Esophagus (tissue), 2 donors: ENCODE measurements around the gene INTS1. TPM values are rescaled to one million over a fixed set of nuclear protein-coding genes. Genes with fewer than 3 reads are reported as not detected.

Source experiments
- H3K27ac ChIP-seq, 2 donors: one replicate each; pipeline ENCODE4 v1.5.1; 2013; ENCODE audit warnings: low read depth in 2 of 2, mild to moderate bottlenecking in 2 of 2, inconsistent platforms in 1 of 2, low read length in 1 of 2, moderate library complexity in 1 of 2
- H3K27me3 ChIP-seq, 2 donors: one replicate each; pipeline ENCODE4 v1.6.1; 2013; ENCODE audit warnings: low read length in 2 of 2, control low read depth in 1 of 2, mild to moderate bottlenecking in 1 of 2; ENCODE audit not compliant: insufficient read depth in 2 of 2, control insufficient read depth in 1 of 2
- H3K36me3 ChIP-seq, 2 donors: one replicate each; pipeline ENCODE4 v1.6.1; 2013; ENCODE audit warnings: low read length in 1 of 2; ENCODE audit not compliant: control insufficient read depth in 2 of 2, insufficient read depth in 2 of 2
- H3K4me1 ChIP-seq, 2 donors: one replicate each; pipeline ENCODE4 v1.6.1; 2013; ENCODE audit warnings: low read length in 1 of 2; ENCODE audit not compliant: control insufficient read depth in 2 of 2, insufficient read depth in 2 of 2
- H3K4me3 ChIP-seq, 2 donors: one replicate each; pipeline ENCODE4 v1.5.1; 2013; ENCODE audit warnings: low read length in 2 of 2, mild to moderate bottlenecking in 2 of 2, low read depth in 1 of 2, moderate library complexity in 1 of 2
- H3K9me3 ChIP-seq, 2 donors: one replicate each; pipeline ENCODE4 v1.6.1; 2013; ENCODE audit warnings: mild to moderate bottlenecking in 2 of 2, low read depth in 1 of 2, low read length in 1 of 2, moderate library complexity in 1 of 2; ENCODE audit not compliant: control insufficient read depth in 2 of 2, insufficient read depth in 1 of 2
- WGBS, 2 donors: extraction: QIAGEN DNeasy Blood & Tissue Kit; methylation state at CpG; one replicate each; pipeline ENCODE4 v1.1.7; 2013; 5-methylcytosine and 5-hydroxymethylcytosine counted together
- polyA plus RNA-seq, 2 donors: library from polyadenylated mRNA; stranded (reverse); fragments of 200-250 nt; gene quantifications; one replicate each; pipeline ENCODE4 v1.2.3, GENCODE V29; 2013
- donor health status: healthy with polysubstance abuse.
- donor health status: Bipolar disorder and iron deficiency.

INTS1 gene
- polyA plus RNA-seq, 2 donors: 36.6 to 42.2 TPM

DNA sequence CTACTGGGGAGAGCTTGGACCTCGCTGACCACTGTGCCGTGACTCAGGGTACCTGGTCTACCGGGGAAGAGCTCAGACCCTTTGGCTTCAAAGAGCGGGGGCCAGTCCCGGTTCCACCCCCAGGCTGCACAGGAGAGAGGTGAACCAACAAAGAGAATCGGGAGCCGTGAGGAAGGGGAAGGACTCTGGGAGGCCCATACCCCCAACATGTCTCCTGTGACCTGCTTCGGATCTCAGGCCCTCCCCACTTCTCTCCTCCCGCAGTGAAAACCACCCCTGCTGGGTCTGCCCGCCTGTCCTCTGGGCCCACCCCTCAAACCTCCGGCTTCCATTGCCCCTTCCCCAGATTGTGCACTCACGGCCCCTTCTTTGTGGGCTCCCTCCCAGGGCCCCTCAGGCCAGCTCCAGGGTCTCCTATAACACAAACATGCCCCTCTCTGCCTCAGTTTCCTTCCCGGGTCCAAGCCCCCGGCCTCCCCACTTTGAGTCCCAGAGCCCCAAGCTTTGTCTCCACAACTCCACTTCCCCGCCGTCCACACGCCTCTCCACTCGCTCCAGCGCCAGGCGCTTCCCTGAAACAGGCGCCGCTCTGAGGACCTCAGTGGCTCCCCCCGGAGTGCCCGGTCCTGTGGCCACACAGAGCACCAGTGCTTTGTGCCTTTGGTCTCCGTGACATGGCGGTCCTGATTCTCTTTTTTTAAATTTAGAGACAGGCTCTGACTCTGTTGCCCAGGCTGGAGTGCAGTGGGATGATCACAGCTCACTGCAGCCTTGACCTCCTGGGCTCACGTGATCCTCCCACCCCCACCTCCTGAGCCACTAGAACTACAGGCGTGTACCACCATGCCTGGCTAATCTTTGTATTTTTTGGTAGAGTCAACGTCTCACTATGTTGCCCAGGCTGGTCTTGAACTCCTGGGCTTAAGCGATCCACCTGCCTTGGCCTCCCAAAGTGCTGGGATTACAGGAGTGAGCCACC is 7.5 kb upstream of the INTS1 start:
- 85 to 87% methylated on average over 30 of the region's 30 CpGs for WGBS, 2 donors
- Histone ChIP-seq H3K4me1 (peaks cover 0 to 3% of the 10 kb centered on the region in 2 donors), H3K9me3 (no peaks in the 10 kb centered on the region), H3K27me3 (no peaks in the 10 kb centered on the region), H3K36me3 (no peaks in the 10 kb centered on the region), H3K4me3 (no peak overlapping the region), H3K27ac (no peak overlapping the region)

DNA sequence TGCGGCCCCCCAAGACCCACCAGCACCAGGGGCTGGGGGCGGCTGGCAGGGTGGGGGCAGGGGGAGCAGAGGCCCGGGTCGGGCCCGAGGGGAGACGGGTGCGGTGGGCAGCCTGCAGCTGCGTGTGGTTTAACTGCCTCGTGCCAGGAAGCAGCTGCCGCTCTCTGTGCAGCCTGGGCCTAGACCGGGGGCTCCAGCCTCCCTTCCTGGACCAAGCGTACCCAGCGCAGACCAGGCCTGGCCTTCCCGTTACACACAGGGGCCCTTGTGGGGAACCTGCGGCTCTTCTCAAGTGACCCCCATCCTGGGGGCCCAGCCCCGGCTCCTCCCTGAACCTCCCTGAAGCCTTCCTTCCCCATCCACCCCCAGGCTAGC is 6.6 kb upstream of the INTS1 start:
- Histone ChIP-seq H3K27me3 (no peaks in the 10 kb centered on the region), H3K4me3 (no peak overlapping the region), H3K4me1 (peaks cover 0 to 7% of the 10 kb centered on the region in 2 donors), H3K36me3 (no peaks in the 10 kb centered on the region), H3K27ac (no peak overlapping the region), H3K9me3 (no peaks in the 10 kb centered on the region)
- 67 to 74% methylated on average over 15 to 16 of the region's 16 CpGs for WGBS, 2 donors

DNA sequence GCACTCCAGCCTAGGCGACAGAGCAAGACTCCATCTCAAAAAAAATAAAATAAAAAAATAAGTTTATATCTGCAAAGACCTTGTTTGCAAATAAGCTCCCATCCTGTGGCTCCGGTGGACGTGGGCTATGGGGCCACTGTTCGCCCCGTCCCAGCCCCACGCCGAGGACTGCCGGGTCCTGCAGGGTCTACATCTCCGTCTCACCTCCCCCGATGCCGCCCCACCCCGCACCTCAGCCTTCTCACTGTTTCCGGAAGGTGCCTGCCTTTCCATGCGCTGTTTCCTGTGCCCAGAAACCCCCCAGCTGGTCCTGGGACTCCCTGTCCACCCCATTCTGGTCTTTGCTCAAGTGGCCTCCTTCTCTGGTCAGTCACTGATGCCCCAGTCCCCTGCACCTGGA is 5.0 kb upstream of the INTS1 start:
- Histone ChIP-seq H3K36me3 (no peaks in the 10 kb centered on the region), H3K27me3 (no peaks in the 10 kb centered on the region), H3K4me3 (no peak overlapping the region), H3K9me3 (no peaks in the 10 kb centered on the region), H3K27ac (no peak overlapping the region), H3K4me1 (peaks cover 0 to 7% of the 10 kb centered on the region in 2 donors)
- 86 to 87% methylated on average over 14 of the region's 14 CpGs for WGBS, 2 donors

DNA sequence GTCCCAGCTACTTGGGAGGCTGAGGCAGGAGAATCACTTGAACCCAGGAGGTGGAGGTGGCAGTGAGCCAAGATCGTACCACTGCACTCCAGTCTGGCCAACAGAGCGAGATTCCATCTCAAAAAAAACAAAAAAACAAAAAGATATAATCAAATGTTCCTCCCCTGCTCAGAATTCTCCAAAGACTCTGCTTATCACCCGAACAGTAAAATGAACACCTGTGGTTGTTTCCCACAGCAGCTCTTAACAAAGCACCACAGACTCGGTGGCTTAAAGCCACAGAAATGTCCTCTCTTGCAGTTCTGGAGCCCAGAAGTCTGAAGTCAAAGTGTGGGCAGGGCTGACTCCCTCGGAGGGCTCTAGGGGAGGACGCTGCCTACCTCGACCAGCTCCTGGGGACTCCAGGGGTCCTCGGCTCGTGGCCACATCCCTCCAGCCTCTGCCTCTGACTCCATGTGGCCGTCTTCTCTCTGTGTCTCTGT is 4.1 kb upstream of the INTS1 start:
- Histone ChIP-seq H3K9me3 (no peaks in the 10 kb centered on the region), H3K36me3 (no peaks in the 10 kb centered on the region), H3K4me3 (no peak overlapping the region), H3K4me1 (peaks cover 4 to 10% of the 10 kb centered on the region in 2 donors), H3K27me3 (no peaks in the 10 kb centered on the region), H3K27ac (no peak overlapping the region)
- 56 to 73% methylated on average over 10 of the region's 10 CpGs for WGBS, 2 donors

DNA sequence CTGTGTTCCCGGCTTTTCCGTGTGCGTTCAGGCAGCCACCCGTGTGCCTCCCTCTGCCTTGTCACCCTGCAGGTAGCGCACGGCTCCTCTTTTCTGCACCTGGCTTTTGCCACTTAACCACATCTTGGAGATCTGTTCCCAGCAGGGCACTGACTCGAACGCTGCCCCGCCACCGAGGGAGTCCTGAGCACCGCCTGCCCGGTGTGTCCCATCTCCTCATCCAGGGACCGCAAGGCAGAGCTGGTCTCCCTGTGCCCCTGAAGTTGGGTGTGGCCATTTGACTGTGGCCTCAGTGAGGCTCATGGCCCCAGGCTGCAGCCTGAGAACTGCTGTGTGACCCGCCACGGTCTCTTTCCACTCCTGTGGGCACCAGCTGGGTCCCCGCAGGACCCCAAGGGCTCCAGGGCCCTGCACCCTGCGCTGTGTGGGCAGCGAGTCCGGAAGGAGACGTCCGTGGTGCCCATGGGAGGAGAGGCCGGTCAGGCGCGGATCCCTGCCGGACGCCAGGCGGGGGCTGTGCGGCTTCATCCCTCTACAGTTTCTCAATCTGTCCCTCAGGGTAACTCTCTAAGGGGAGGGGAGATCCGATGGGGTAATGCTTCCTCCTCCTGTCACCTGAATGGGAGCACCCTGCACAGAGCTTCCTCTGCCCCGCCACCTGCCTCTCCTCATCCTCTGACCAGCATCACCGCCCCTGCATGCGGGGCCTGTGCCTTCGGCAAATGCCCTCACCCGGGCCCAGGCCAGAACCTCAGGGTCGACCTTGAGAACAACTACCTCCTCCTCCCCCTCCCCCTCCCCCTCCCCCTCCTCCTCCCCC is 1.8 kb upstream of the INTS1 start:
- no peak overlapping the region for H3K27ac ChIP-seq
- H3K27me3 ChIP-seq: no peaks in the 10 kb centered on the region
- peaks cover 0 to 11% of the 10 kb centered on the region in 2 donors for H3K36me3 ChIP-seq
- no peaks in the 10 kb centered on the region for H3K9me3 ChIP-seq
- peaks cover 8 to 18% of the 10 kb centered on the region in 2 donors for H3K4me1 ChIP-seq
- no peak overlapping the region for H3K4me3 ChIP-seq
- WGBS, 2 donors: 67 to 75% methylated on average over 35 of the region's 35 CpGs

DNA sequence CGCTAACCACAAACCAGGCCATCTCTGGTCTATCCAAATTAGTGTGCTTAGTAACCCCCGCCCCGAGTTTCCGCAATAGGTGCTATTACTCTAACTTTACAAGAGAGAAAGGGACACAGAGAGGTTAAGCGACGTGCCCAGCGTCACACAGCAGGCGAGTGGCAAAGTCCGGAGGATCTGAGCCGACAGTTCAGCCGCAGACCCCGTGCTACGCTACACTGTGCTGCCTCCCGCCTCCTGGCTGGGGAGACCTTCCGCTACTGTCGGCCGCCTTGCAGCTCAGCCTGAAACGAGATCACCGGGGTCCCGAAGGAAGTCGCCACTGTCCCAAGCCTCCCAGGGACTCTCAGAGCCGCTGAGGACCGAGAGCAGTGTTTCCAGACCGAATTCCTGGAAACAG is 799 bp downstream of the INTS1 start:
- peaks cover 0 to 31% of the 10 kb centered on the region in 2 donors for H3K36me3 ChIP-seq
- H3K9me3 ChIP-seq: no peaks in the 10 kb centered on the region
- H3K27me3 ChIP-seq: no peaks in the 10 kb centered on the region
- H3K4me3 ChIP-seq: peak overlapping the region; percentile 94 to 95
- 22 to 25% methylated on average over 24 of the region's 24 CpGs for WGBS, 2 donors
- peaks cover 8 to 18% of the 10 kb centered on the region in 2 donors for H3K4me1 ChIP-seq
- no peak overlapping the region for H3K27ac ChIP-seq

DNA sequence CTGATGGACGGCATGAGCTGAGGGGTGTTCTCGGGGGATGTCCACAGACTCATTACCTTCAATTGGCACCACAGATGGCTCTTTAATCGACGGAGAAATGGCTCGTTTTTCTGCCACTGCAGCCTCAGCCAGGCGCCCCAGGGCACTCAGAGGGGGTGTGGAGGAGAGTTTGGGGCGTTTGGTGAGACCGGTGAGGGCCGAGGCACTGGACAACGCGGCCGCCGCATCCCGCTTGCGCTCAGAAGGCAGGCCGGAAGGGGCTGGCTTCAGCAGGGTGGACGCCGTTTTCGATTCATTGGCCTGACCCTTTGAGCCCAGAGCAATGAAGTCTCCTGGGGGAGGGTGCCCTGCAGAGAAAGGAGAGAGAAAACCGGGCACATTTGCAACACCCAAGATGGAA is 1.3 kb downstream of the INTS1 start:
- H3K9me3 ChIP-seq: no peaks in the 10 kb centered on the region
- peaks cover 4 to 35% of the 10 kb centered on the region in 2 donors for H3K36me3 ChIP-seq
- peak overlapping the region; percentile 94 to 95 for H3K4me3 ChIP-seq
- WGBS, 2 donors: 88 to 90% methylated on average over 20 of the region's 20 CpGs
- H3K4me1 ChIP-seq: peaks cover 8 to 18% of the 10 kb centered on the region in 2 donors
- no peak overlapping the region for H3K27ac ChIP-seq
- H3K27me3 ChIP-seq: no peaks in the 10 kb centered on the region

DNA sequence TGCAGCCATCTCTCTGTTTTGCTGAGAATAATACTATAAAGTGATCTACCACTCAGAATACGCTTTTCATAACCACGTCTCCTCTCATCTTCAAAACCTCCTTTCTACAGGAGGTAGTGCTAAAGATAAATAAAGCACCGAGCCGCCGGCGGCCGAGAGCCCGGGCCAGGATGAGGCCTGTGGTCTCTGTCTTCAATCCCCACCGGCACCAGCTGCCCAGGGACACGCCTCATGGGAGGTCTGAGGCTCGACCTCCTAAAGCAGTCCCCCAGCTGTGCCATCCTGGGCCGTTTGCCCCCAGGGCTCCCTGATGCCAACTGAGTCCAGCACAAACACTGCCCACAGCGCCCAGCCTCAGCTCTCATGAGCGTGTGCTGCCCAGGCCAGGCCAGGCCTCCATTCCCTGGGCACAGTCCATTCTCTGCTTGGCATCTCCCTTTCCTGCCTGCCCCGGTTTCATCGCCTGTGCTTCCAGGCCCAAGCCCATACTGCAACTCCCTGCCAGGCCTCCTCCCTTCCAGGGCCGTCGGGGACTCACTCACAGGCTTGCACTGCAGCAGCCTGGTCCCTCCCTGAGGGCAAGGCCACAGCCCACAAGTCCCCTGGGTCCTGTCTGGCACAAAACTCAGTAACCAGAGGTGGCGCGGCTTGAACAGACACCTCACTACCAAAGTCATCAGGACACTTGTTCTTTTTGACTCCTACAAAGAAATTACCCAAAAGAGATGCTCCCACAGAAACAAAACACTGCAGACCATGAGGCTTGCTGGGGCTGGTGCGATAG is 2.5 kb downstream of the INTS1 start:
- Histone ChIP-seq H3K4me1 (peaks cover 8 to 18% of the 10 kb centered on the region in 2 donors), H3K36me3 (peaks cover 9 to 47% of the 10 kb centered on the region in 2 donors), H3K27me3 (no peaks in the 10 kb centered on the region), H3K9me3 (no peaks in the 10 kb centered on the region), H3K4me3 (no peak overlapping the region), H3K27ac (no peak overlapping the region)
- WGBS, 2 donors: 89 to 92% methylated on average over 21 of the region's 21 CpGs
